GM06990 (cell line): Measurements from ENCODE around the gene POU6F1.
"Not testable (repeated sequence)": the region's sequence is repeated elsewhere in the genome, so short reads cannot be mapped to it uniquely, and the experiment has no call there.

Experiments used
- DNase-seq: peaks from one replicate; pipeline ENCODE4 v3.0.0-alpha.2; 2011; ENCODE audit not compliant: insufficient read length; ENCODE audit errors: extremely low read depth
- H3K27me3 ChIP-seq: replicated peaks from 2 replicates; pipeline ENCODE4 v1.6.0; 2011; ENCODE audit warnings: low read length; ENCODE audit not compliant: control insufficient read depth, insufficient read depth
- H3K36me3 ChIP-seq: 2 replicates; pipeline ENCODE4 v1.5.1; 2011; ENCODE audit warnings: low read length; ENCODE audit not compliant: control insufficient read depth, insufficient read depth
- H3K4me3 ChIP-seq: replicated peaks from 2 replicates; pipeline ENCODE4 v1.5.1; 2011; ENCODE audit warnings: low read depth, mild to moderate bottlenecking, control low read depth, low read length
- TF ChIP-seq, protein P1 (sequence below): IDR thresholded peaks from 2 replicates; pipeline ENCODE4 v1.5.1; 2011; ENCODE audit warnings: low read length, control low read depth, mild to moderate bottlenecking, inconsistent platforms; ENCODE audit not compliant: insufficient read depth, poor library complexity, severe bottlenecking

Gene POU6F1

DNA sequence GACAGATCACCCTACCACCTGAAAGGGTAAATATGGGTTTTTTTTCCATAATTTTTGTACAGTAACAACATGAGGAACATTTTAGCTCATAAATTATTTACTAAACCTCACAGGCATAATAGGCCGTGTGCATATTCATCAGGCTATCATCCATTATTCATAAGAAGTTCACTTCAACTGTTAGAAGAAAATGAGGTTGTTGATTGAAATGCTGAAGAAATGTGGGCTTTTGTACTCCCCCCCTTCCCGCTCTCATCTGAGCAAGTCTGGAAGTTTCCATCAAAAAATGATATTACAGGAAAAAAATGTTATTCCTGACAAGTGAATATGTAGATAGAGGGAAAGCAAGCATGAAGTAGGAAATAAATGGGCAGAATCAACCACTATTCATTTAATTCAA is 7.9 kb upstream of the POU6F1 start:
- H3K4me3 ChIP-seq: no peak overlapping the region
- TF ChIP-seq, protein P1, sequence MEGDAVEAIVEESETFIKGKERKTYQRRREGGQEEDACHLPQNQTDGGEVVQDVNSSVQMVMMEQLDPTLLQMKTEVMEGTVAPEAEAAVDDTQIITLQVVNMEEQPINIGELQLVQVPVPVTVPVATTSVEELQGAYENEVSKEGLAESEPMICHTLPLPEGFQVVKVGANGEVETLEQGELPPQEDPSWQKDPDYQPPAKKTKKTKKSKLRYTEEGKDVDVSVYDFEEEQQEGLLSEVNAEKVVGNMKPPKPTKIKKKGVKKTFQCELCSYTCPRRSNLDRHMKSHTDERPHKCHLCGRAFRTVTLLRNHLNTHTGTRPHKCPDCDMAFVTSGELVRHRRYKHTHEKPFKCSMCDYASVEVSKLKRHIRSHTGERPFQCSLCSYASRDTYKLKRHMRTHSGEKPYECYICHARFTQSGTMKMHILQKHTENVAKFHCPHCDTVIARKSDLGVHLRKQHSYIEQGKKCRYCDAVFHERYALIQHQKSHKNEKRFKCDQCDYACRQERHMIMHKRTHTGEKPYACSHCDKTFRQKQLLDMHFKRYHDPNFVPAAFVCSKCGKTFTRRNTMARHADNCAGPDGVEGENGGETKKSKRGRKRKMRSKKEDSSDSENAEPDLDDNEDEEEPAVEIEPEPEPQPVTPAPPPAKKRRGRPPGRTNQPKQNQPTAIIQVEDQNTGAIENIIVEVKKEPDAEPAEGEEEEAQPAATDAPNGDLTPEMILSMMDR: no peak
- H3K27me3 ChIP-seq: no peaks in the 10 kb centered on the region
- no peak for DNase-seq
- H3K36me3 ChIP-seq: no peaks in the 10 kb centered on the region

DNA sequence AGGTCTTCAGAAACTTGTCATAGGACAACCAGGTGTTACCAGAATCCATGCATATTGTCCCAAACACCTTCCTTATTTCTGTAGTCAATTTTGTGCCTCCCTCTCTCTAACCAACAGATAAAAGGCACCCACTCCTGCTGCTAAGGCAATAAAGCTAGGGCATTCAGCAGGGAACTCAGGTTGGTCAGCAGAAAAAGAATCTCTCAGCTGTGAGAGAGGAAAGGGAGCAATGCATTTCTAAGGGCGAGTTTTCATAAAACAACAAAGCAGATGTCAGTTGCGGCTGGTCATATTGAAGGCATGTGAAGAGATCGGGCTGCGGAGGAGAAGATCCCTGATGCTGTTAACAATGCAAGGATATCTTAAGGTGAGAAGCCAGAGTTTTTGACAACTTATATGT is 7.4 kb upstream of the POU6F1 start:
- TF ChIP-seq, protein P1: no peak
- Histone ChIP-seq H3K27me3 (no peaks in the 10 kb centered on the region), H3K4me3 (no peak overlapping the region), H3K36me3 (no peaks in the 10 kb centered on the region)
- DNase-seq: no peak

GRCh38 chr12:51224625-51225024 is 6.8 kb upstream of the POU6F1 start:
- H3K27me3 ChIP-seq: no peaks in the 10 kb centered on the region
- H3K36me3 ChIP-seq: no peaks in the 10 kb centered on the region
- DNase-seq: no peak
- H3K4me3 ChIP-seq: no peak overlapping the region
- TF ChIP-seq, protein P1: no peak

- TF ChIP-seq, protein P1: no peak
- DNase-seq: no peak
- no peaks in the 10 kb centered on the region for H3K27me3 ChIP-seq
Measured at GRCh38 chr12:51222461-51222860, 4.6 kb upstream of the POU6F1 start.

DNA sequence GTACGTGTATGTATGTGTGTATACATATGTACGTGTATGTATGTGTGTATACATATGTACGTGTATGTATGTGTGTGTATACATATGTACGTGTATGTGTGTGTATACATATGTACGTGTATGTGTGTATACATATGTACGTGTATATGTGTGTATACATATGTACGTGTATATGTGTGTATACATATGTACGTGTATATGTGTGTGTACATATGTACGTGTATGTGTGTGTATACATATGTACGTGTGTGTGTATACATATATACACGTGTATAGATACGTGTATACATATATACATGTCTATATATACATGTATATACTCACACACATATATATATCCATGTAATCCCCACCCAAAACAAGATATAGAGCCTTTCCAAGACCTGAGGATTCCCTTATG is 2.0 kb upstream of the POU6F1 start:
- H3K4me3 ChIP-seq, DNase-seq, H3K36me3 ChIP-seq, H3K27me3 ChIP-seq: not testable (repeated sequence)

More at GRCh38 chr12:51222461-51222860, 4.6 kb upstream of the POU6F1 start:
- H3K4me3 ChIP-seq: no peak overlapping the region
- no peaks in the 10 kb centered on the region for H3K36me3 ChIP-seq

DNA sequence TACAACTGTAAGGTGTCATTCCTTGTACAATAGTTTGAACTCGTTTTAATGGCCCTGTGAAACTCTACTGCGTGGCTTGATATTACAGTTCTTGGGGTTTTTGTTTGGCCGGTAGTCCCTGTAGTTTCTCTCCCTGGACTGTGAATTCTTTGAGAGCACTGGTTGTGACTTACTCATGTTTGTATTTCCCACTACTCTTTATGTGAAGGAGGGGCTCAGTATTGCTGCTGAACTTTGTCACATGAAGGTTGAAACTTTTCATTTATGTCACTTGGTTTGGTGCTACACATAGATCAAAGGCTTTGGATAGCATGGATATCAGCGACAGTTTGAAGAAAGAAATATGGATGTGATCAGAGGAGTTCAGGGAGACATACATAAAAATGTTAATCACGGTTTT is 1.5 kb upstream of the POU6F1 start:
- no peaks in the 10 kb centered on the region for H3K27me3 ChIP-seq
- no peak overlapping the region; the same call in 1 of the 2 replicates for H3K4me3 ChIP-seq
- TF ChIP-seq, protein P1: no peak
- no peak for DNase-seq
- H3K36me3 ChIP-seq: no peaks in the 10 kb centered on the region
